HT-29 (cell line): ENCODE data around the gene NCCRP1. TPM values are rescaled to one million over a fixed set of nuclear protein-coding genes. Genes with fewer than 3 reads are reported as not detected.

Source experiments
- DNase-seq: peaks from one replicate; pipeline ENCODE4 v3.0.0-alpha.2; 2015; ENCODE audit warnings: low spot score
- total RNA-seq: library from RNA; depleted of rRNA; stranded (reverse); fragments of >200 nt; shearing (Covaris generic); gene quantifications from 2 replicates; pipeline ENCODE4 v1.2.3, GENCODE V29; 2014

The NCCRP1 gene
- total RNA-seq, 1 experiment from 2014 or later: not detected

DNA sequence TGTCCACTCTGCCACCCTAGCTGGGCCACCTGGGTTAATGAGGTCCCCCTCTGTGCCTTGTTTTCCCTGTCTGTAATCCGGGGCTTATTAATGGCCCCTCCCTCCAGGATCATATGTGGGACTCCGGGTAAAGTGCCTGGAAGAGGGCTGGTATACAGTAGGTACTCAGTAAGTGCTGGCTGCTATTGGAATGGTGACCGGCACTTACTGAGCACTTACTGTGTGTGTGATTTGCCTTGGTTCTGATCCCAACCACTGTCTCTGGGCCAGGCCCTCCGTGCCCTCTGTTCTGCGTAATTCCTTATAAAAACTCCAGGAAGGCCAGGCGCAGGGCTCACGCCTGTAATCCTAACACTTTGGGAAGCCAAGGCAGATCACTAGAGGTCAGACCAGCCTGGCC, 30.9 kb upstream of the NCCRP1 start:
- no peak for DNase-seq

DNA sequence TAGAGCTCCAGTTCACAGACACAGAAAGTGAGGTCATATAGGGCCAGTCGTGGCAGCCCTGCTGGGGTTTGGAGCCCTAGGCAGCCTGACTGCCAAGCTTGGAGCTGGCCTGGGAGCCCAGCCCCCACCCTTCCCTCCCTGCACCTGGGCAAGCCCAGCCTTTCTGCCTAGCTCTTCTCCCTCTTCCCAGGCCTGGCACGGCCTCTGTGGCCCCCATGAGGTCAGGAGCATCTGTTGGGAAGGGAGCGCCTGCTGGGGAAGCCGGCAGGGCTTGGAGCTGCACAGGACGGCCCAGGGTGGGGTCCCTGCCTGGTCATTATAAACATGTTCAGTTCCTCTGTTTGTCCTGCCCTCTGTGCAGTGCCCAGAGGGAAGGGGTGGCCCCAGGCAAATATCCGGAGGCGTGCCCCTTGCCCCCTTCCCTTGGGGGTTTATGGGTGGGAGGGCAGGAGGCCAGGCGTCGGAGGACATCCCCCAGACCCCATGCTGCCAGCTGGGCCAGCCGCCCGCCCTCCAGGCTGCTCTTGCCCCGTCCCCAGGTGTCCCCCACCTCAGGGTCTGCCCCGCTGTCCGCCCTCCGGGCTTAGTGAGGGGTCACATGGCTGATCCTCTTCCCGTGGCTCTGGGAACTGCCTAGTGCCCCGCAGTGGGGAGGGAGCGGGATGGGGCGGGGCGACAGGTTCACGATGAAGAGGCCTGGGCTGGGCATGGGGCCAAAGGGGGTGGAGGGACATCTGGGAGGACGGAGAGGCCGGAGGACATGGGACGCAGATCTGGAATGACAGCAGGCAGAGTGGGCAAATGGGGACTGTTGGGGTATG, 30.0 kb upstream of the NCCRP1 start:
- DNase-seq: peak; percentile 97

DNA sequence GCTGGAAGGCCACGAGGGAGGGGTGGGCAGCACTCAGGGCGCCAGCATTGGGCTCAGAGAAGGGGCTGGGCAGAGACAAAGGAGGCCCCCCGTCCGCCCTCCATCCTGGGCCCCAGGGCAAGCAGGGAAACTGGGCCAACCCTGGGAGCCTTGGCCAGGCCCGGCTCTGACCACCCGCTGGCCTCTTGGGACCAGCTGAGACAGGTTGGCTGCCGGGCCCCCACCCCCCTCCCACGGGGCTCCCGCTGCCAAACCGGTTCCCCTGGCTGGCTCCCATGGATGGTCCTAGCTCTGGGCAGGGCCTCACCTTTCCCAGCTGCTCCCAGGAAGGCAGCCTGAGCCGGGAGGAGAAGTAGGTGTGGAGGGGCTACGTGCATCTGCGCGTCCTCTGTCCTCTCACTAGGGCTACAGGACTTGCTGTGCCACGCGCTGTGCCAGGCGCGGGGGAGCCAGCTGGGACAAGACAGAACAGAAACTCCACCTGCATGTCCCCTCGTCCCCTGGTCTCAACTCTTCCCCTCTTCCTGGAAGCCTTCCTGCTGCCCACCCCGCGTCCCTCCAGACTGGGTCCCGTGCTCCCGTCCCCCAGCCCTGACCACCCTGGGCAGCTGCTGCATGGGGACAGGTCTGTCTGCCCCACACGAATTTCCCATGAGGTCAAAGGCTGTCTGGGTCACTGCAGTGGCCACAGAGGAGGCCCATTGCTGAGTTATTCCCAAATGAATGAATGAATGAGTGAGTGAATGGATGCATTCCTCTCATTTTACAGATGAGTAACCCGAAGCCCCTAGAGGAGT, 29.1 kb upstream of the NCCRP1 start:
- DNase-seq: peak; percentile 96

DNA sequence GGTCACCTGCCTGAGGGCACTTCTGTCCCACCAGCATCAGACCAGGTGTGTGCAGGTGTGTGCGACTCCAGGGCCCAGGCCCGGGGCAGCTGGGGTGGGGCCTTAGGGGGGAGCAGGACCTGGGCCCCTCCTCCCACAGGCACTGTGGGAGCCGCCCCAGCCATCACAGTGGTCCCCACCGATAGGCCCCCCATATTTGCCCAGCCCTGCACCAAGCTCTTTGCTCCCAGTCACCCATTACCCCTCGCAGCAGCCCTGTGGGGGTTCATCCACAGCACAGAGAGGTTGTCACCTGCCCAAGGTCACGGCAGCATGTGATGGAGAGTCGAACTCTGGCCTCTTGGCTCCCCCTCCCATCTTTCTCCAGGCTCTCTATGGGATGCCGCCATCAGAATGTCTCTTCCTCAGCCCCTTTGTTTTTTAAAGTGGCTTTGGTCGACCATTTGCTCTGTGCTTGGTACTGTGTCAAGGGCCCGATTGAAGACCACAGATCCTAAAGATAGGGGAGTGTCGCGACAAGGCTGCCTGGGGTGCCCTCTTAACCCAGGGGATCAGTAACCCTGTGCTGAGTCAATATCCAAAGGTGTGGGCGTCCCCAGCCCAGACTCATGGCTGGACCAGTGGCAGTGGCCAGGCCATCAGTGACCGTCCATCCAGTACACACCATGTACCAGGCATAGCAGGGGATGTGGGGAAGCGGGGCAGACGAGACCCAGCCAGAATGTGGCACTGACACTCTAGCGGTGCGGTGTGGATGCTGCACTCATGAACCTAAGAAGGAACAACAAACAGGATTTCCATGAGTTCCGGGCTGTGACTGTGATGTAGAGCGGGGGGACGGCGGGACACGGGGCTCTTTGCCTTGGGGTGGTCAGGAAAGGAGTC, 28.3 kb upstream of the NCCRP1 start:
- no peak for DNase-seq

DNA sequence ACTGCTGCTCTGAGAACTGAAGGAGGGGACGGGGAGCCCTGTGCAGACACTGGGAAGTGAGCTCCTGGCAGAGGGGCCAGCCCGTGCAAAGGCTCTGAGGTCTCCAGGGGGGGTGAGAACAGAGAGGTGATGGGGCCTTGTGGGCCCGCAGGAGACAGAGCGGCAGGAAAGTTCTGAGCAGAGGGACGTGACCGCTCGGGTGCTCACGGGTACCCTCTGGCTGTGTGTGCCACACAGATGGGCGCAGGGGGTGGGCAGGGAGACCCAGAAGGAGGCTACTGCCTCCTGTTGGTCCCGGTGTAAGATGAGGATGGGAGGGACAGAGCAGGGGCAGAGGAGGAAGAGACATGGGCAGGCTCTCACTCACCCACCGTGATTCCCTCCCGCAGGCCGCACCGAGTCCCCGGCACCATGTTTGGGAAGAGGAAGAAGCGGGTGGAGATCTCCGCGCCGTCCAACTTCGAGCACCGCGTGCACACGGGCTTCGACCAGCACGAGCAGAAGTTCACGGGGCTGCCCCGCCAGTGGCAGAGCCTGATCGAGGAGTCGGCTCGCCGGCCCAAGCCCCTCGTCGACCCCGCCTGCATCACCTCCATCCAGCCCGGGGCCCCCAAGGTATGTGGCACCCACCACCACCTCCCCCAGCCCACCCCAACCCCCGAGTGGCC, 27.5 kb upstream of the NCCRP1 start:
- DNase-seq: no peak

DNA sequence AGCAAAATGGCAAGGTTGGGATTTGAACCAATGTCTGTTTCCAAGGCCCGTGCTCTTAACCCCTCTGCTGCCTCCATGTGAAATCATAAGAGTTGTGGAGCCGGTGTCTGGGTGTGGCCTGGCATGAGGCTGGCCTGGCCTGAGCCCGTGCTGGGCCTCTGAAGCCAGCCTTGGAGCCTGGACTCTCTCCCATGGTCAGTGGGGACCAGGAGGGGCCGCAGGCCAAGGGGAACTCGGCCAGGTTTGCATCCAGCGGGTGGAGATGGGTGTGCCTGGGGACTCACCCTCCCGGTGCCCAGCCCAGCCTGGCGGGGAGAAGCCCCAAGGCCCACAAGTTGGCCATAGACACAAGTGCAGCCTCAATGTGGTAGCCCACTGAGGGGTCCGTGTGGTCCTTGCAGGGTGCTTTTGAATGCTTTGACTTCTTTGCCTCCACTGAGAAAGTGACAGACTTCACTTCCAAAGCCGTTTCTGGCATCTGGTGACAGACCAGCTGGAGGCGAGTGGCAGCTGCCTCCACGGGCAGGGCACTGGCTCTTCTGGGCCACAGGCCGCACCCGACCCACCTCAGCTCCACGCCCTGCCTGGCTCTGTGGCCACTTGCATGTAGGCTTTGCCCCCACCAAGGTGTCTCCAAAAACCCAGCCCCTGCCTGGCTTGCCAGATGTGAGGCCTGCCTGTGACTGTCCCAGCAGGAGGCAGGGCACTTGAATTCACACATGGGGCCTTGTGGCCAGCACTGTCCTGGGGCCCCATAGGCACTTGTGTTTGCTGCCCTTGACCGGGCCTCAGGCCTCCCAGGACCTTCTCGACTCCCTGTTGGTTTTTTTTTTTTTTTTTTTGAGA, 26.2 kb upstream of the NCCRP1 start:
- DNase-seq: no peak

DNA sequence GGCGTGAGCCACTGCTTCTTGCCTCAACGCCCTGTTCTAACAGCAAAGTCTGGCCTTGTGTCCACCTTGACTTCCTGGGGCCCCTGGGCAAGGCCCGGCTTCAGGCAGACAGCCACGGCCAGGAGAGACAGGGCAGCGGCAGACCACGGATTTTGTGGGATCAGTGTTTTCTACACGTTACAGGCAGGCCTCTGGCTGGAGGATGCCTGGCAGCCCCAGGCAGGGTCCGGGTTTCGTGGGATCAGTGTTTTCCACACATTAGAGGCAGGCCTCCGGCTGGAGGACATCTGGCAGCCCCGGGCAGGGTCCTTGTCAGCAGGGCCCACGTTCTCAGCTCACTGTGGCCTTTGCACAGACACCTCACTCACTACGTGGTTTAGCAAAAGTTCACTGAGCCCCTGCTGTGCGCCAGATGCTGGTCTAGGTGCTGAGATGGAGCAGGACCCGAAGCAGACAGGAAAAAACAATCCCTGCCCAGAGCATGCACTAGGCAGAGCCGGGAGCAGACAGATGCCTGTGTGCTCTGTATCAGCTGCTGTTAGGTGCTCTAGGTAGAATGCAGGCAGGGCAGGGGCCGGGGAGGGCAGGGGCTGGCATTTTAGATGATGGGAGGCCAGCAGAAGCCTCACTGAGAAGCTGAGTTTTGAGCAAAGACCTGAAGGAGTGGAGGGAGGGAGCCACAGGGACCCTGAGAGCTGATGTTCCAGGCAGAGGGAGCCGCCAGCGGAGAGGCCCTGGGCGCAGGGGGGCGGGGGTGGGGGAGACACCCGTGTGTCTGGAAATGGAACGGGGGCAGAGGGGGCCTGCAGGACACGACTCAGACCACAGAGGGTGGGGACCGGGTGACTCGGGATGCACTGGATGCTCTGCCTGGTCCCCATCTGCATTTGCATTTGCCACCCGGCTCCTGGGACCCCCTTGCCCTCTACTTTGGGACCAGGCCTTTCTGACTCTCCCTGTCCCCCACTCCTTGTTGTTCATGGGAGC, 25.0 kb upstream of the NCCRP1 start:
- no peak for DNase-seq

DNA sequence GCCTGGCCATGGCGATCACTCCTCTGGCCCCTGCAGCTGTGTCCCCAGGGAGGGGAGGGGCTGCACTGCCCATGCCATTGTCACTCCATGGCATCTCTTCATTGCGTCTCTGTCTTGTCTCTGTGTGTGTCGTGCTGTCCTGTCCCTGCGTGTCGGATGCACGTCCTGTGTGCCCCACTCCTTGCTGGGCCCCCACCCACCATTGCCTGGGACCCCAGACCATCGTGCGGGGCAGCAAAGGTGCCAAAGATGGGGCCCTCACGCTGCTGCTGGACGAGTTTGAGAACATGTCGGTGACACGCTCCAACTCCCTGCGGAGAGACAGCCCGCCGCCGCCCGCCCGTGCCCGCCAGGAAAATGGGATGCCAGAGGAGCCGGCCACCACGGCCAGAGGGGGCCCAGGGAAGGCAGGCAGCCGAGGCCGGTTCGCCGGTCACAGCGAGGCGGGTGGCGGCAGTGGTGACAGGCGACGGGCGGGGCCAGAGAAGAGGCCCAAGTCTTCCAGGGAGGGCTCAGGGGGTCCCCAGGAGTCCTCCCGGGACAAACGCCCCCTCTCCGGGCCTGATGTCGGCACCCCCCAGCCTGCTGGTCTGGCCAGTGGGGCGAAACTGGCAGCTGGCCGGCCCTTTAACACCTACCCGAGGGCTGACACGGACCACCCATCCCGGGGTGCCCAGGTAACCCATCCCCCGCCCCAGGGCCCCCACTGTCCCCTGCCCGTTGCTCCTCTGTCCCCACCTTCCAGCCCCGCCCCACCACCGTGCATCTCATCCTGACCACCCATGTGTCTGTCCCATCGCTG, 23.9 kb upstream of the NCCRP1 start:
- DNase-seq: no peak

DNA sequence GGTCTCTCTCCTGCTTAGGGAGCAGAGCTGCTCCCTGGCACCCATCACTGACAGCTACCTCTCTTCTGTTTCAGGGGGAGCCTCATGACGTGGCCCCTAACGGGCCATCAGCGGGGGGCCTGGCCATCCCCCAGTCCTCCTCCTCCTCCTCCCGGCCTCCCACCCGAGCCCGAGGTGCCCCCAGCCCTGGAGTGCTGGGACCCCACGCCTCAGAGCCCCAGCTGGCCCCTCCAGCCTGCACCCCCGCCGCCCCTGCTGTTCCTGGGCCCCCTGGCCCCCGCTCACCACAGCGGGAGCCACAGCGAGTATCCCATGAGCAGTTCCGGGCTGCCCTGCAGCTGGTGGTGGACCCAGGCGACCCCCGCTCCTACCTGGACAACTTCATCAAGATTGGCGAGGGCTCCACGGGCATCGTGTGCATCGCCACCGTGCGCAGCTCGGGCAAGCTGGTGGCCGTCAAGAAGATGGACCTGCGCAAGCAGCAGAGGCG, 23.2 kb upstream of the NCCRP1 start:
- DNase-seq: no peak

DNA sequence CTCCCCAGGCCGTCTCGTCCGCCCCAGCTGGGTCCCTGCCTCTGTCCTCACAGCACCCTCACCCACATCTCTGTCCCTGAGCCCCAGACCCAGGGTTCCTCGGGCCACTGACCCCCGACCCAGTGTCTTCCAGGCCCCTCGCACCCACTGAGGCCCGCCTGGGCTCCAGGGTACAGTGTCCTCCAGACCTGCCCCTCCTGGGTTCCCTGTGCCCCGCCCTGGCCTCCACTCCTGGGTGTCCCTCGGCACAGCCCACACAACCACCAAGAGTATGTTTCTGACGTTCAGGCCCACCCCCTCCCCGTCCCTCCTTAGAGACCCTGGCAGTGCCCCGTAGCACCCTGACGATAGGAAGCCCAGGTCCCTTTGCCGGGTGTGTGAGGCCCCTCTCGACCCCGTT, 22.6 kb upstream of the NCCRP1 start:
- no peak for DNase-seq

DNA sequence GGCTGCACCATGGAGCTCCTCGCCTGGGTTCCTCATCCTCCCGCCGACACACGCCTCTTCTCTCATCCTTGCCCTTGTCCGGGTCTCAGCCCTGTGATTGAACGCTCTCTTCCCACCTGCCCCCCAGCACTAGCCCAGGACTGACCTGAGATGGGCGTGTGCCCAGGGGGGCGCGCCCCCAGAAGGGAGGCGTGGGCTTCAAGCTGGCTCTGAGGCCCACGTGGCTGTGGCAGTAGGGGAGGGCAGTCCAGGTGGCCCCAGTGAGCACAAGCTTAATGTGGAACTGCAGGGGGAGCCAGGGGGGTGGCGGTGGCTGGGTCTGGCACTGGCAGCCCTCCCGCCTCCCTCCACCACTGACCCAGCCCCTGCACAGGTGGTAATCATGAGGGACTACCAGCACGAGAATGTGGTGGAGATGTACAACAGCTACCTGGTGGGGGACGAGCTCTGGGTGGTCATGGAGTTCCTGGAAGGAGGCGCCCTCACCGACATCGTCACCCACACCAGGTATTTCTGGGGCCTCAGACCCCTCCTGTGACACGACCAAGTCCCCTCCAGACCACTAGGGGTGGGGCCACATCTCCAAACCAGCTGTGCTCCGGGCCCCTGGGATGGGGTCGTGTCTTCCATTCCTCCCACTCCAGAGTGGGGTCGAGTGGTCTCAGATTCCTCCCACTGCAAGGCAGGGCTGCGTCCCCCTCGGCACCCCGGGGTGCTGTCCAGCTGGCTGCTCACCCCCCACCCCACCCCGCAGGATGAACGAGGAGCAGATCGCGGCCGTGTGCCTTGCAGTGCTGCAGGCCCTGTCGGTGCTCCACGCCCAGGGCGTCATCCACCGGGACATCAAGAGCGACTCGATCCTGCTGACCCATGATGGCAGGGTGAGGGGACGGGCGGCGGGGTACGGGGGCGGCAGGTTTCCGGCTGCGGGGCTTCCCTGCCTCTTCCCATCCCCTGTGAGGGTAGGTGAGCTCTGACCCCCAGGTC, 21.9 kb upstream of the NCCRP1 start:
- DNase-seq: no peak

DNA sequence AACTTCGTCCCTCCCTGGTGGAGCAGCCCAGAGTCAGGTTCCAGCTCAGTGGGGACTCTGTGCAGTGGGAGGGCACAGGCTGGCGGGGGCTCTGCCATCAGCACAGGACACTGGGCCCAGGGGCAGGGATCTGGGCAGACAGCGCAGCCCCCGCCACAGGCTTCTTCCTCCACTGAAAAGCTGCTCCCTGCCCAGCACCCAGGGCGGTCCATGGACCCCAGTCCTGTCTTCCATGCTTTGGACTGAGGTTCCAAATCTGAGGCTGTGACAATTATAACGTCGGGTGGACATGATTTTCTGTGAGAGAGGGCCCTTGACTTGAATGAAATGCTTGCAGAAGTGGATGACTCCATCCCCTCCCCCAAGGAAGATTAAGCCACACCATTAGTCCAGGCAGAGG, 21.2 kb upstream of the NCCRP1 start:
- DNase-seq: no peak

DNA sequence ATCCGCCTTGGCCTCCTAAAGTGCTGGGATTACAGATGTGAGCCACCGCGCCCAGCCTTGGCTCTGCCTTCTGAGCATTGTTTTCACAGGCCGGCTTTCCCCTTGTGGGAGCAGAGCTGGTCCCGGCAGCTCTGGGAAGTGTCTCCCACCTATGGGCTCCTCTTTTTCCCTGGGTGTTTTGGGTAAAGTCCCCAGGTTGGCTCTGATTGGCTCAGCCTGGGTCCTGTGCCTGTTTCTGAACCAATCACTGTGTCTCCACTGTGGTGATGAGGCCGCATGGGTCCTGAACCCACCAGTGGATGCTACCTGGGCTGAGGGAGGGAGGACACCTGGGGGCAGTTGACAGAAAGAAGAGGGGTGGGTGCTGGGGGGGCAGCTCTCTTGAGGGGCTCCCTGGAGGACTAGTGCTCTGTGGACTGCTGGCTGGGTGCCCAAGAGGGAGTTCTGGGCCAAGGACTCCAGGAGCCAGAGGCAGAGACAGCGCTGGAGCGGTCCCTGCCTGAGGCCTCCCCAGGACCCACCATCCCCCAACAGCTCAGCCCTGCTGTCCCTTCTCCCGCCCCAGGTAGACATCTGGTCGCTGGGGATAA, 19.6 kb upstream of the NCCRP1 start:
- DNase-seq: no peak

DNA sequence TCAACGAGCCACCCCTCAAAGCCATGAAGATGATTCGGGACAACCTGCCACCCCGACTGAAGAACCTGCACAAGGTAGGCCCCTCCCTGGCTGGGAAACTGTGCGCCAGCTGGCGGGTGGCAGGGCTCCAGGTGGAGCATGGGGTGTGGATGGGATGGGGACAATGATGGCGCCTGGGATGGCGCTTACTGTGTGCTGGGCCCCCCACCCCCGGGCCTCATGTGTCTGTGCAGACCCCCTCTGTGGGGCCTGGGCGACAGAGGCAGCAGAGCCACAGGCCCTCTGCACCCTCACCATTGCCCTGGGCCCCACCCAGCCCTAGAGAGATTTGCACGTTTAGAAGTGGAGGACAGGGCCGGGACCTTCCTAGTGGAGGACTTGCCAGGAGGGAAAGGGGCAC, 19.0 kb upstream of the NCCRP1 start:
- no peak for DNase-seq

DNA sequence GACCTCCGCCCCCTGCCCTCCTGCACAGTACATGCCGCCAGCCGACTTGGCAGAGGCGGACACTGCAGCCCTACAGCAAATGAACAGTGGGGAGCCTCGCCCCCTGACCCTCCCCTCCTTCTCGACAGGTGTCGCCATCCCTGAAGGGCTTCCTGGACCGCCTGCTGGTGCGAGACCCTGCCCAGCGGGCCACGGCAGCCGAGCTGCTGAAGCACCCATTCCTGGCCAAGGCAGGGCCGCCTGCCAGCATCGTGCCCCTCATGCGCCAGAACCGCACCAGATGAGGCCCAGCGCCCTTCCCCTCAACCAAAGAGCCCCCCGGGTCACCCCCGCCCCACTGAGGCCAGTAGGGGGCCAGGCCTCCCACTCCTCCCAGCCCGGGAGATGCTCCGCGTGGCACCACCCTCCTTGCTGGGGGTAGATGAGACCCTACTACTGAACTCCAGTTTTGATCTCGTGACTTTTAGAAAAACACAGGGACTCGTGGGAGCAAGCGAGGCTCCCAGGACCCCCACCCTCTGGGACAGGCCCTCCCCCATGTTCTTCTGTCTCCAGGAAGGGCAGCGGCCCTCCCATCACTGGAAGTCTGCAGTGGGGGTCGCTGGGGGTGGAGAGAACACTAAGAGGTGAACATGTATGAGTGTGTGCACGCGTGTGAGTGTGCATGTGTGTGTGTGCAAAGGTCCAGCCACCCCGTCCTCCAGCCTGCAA, 18.3 kb upstream of the NCCRP1 start:
- no peak for DNase-seq

DNA sequence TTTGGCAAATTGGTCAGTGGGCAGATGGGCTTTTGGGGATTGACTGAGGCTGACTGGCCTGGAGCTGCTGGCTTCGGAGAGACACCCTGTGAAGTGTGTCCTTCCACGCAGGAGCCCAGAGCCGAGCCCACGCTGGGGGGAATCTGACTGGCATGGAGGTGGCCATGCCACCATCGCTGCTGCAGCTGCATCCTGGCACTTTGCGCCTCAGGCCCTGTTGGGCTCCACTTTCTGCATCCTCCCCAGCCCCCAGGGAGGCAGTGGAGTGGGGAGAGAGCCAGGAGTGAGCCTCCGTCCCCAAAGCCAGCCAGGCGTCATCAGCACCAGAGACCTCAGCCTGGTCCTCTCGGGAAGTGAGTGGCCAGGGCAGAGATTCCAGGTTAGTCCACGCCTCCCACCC, 17.0 kb upstream of the NCCRP1 start:
- no peak for DNase-seq
